HFF-Myc (cell line): ENCODE data around the gene CD4.

Experiments
- DNase-seq: peaks from one replicate; pipeline ENCODE4 v3.0.0-alpha.2; 2011; ENCODE audit warnings: low read depth; ENCODE audit errors: extremely low read depth
- H3K4me3 ChIP-seq: replicated peaks from 2 replicates; pipeline ENCODE4 v1.5.1; 2011; ENCODE audit warnings: low read depth, mild to moderate bottlenecking, control low read depth, low read length
- TF ChIP-seq, protein P1 (sequence below): IDR thresholded peaks from 2 replicates; pipeline ENCODE4 v1.5.1; 2012; ENCODE audit warnings: mild to moderate bottlenecking, low read depth, low read length, control low read depth; ENCODE audit errors: missing control alignments

CD4 gene

DNA sequence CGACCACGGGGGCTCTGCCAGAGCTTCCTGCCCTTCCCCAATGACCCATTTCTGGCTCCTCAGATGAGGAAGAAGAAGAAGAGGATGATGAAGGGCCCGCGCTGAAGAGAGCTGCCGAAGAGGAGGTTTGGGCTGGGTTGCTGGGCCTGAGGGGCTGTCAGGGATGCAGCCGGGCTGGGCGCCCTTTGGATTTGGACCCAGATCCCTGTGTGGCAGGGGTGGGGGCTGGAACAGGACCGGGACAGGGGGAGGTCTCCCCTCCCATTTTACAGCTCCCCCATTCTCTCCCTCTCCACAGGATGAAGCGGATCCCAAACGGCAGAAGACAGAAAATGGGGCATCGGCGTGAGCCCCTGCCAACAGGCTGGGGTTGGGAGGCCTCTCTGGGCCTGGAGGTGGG is 19.2 kb upstream of the CD4 start:
- H3K4me3 ChIP-seq: no peak overlapping the region
- TF ChIP-seq, protein P1, sequence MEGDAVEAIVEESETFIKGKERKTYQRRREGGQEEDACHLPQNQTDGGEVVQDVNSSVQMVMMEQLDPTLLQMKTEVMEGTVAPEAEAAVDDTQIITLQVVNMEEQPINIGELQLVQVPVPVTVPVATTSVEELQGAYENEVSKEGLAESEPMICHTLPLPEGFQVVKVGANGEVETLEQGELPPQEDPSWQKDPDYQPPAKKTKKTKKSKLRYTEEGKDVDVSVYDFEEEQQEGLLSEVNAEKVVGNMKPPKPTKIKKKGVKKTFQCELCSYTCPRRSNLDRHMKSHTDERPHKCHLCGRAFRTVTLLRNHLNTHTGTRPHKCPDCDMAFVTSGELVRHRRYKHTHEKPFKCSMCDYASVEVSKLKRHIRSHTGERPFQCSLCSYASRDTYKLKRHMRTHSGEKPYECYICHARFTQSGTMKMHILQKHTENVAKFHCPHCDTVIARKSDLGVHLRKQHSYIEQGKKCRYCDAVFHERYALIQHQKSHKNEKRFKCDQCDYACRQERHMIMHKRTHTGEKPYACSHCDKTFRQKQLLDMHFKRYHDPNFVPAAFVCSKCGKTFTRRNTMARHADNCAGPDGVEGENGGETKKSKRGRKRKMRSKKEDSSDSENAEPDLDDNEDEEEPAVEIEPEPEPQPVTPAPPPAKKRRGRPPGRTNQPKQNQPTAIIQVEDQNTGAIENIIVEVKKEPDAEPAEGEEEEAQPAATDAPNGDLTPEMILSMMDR: no peak
- no peak for DNase-seq

DNA sequence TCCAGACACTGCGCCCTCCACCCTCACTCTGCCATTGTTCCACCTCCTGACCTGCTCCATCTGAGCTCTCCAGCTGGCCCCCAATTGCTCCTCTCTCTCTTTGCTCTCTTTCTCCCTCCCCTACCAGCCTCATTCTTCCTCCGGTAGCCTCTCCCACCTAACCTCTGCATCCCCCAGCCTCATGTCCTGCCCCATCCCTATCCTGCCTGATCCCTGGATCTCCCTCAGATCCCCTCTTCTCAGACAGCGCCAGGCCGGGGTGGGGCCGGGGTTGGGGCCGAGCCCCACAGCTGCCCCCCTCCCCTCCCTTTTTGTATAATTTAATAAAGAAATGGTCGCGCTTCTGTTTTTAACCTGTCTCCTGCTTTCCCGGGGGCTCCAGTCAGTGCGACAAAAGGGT is 18.7 kb upstream of the CD4 start:
- TF ChIP-seq, protein P1: no peak
- no peak for DNase-seq
- H3K4me3 ChIP-seq: no peak overlapping the region

DNA sequence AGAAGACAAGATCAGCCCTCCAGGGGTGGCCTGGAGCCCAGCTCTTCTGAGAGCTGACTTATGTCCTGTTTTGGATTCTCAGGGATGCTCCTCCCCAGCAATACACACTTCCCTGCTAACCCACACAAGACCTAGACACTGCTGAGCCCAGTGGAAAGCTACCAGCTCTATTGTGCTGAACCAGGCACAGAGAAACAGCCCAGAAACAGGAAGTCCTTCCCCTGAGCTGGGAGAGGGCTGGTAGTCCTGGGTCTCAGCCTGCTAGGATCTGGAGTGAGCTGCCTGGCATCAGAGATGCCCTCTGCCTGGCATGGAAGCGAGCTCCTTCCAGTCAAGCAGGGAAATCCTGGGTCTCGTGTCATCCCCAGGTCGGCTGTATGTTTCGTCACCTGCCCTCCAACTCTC is 18.2 kb upstream of the CD4 start:
- DNase-seq: no peak
- TF ChIP-seq, protein P1: no peak
- no peak overlapping the region for H3K4me3 ChIP-seq

DNA sequence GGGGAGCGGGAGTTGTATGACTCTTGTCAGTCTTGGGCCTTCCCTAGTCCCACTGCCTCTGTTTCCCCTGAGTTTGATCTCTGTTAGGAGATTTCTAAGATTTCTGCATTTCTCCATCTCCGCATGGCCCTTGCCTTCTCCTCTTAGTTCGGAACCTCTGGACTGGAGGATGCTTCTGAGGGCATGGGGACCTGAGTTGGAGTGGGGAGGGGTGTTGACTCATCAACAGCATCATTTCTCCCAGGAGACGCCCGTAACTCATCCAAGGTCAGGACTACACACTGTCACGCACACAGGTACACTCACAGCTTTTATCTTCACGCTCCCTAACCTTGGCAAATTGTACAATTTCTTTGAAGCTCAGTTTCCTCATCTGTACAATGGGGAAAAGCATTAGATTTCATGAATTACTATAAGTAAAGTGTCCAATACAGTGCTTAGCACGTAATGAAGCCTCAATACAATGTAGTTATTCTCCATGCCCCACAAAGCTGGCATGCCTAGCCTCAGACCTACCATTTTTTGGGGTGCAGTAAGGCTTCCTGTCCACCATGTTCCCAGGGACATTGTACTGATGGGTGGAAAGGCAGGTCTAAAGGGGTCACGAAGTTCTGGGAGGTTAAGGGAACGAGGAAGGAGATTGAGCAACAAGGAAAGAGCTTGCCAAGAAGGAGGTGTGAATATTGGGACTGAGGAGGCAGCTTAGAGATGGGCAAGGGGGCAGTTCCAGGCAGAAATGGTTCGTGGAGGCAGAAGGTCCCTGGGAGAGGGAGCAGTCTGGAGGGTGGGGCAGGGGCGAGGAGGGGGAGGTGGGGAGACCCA is 17.6 kb upstream of the CD4 start:
- TF ChIP-seq, protein P1: no peak
- H3K4me3 ChIP-seq: no peak overlapping the region

DNA sequence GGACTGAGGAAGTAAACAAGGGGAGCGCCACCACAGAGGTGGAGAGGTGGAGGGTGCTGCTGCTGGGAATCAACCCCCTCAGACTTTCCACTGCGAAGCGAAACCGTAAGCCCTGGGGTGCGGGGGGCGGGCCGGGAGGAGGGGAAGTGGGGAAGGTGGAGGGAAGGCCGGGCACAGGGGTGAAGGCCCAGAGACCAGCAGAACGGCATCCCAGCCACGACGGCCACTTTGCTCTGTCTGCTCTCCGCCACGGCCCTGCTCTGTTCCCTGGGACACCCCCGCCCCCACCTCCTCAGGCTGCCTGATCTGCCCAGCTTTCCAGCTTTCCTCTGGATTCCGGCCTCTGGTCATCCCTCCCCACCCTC is 17.0 kb upstream of the CD4 start, which contains the start of gene LAG3:
TSS of gene LAG3 (plus strand) at position 190 of the 365 bp plus-strand sequence. CDS start 333 bp downstream, outside the sequence.
- no peak for DNase-seq
- no peak within 1 kb of the TSS for H3K4me3 ChIP-seq
- TF ChIP-seq, protein P1: no peak

More for the DNA sequence above, 17.6 kb upstream of the CD4 start:
- no peak for DNase-seq

DNA sequence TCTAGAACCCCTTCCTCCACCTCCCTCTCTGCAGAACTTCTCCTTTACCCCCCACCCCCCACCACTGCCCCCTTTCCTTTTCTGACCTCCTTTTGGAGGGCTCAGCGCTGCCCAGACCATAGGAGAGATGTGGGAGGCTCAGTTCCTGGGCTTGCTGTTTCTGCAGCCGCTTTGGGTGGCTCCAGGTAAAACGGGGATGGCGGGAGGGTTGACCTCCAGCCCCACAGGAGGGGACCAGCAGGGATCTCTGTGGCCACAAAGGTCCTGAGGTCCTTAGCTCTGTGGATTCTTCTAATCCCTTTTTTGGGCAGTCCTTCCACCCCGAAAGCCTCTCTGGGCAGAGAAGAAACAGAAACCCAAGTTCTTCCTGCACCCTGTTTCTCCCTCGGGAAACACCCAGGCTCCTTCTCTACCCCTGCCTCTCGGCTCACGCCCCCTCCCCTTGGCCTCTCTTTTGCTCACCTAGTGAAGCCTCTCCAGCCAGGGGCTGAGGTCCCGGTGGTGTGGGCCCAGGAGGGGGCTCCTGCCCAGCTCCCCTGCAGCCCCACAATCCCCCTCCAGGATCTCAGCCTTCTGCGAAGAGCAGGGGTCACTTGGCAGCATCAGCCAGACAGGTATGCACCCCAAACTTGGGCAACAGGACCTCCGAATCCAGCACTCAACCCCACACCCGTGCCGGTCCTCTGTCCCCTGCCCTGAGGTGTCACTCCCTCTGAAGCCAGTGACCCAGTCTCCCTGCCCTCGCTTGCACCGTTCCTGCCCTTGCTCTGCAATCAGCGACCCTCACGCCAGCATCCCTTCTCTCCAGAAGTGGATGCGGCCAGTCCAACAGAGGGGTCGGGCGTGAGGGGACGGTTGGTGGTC is 16.4 kb upstream of the CD4 start:
- TF ChIP-seq, protein P1: no peak
- no peak for DNase-seq
- no peak overlapping the region for H3K4me3 ChIP-seq
